HepG2 (cell line): ENCODE data around the gene REM2. TPM values are rescaled to one million over a fixed set of nuclear protein-coding genes. Genes with fewer than 3 reads are reported as not detected.

Experiments used
- ATAC-seq: fragments of 200-7000 bp; cut with Tn5 transposase; 3 replicates; pipeline ENCODE4 v1.9.1; 2020; ENCODE audit warnings: mild to moderate bottlenecking, moderate library complexity
- BruUV-seq: library from RNA; stranded (reverse); fragments of 400-500 nt; replicated peaks from 2 replicates; lab custom pipeline; 2021; lab: Mats Ljungman, UMichigan
- CTCF ChIA-PET: fragments of 300-600 bp; formaldehyde crosslinking; extraction: SDS; loops from one replicate; lab custom pipeline; 2021; ENCODE audit warnings: low total read pairs, inconsistent platforms, low intra/inter-chr PET ratio; lab: Yijun Ruan, JAX
- POLR2A ChIA-PET: fragments of 350-600 bp; sonication (Branson Sonifier 250); formaldehyde crosslinking; loops from one replicate; lab custom pipeline; 2020; ENCODE audit warnings: antibody characterized with exemption, inconsistent platforms; lab: Yijun Ruan, JAX
- DNase-seq: peaks from one replicate; pipeline ENCODE4 v3.0.0-alpha.2; 2015; ENCODE audit warnings: low spot score
- FAIRE-seq: peaks from 3 replicates; lab custom pipeline; 2011; peaks lifted over from hg19 to GRCh38; lab: Jason Lieb, UNC
- H2AFZ ChIP-seq: one replicate; pipeline ENCODE4 v1.6.1; 2011; ENCODE audit warnings: low read length, inconsistent platforms
- H3K27ac ChIP-seq: fragments of 300-600 bp; 3 replicates; pipeline ENCODE4 v1.8.0; 2011; ENCODE audit warnings: mixed run types, mild to moderate bottlenecking, mixed read lengths, low read length, inconsistent platforms; ENCODE audit not compliant: insufficient read depth; ENCODE audit errors: extremely low read length
- H3K27me3 ChIP-seq, 2 experiments: fragments of 200-600 bp in 1 of 2; 2 replicates in 1 of 2; 3 replicates in 1 of 2; pipeline versions ENCODE4 v1.6.0 to v1.8.0; 2011; ENCODE audit warnings: low read length in 2 of 2, mild to moderate bottlenecking in 2 of 2, moderate library complexity in 2 of 2, inconsistent platforms in 1 of 2; ENCODE audit not compliant: insufficient read depth in 2 of 2, control insufficient read depth in 1 of 2
- H3K36me3 ChIP-seq, 2 experiments: fragments of 200-600 bp in 1 of 2; replicated peaks in 1 of 2; 2 replicates in 1 of 2; 3 replicates in 1 of 2; pipeline versions ENCODE4 v1.5.1 to v1.8.0; 2011; ENCODE audit warnings: low read length in 2 of 2, inconsistent platforms in 1 of 2; ENCODE audit not compliant: insufficient read depth in 2 of 2, control insufficient read depth in 1 of 2
- H3K4me1 ChIP-seq: 2 replicates; pipeline ENCODE4 v1.5.1; 2012; ENCODE audit warnings: low read length, inconsistent platforms; ENCODE audit not compliant: insufficient read depth
- H3K4me2 ChIP-seq: 2 replicates; pipeline ENCODE4 v1.6.0; 2011; ENCODE audit warnings: low read depth, low read length, inconsistent platforms
- H3K4me3 ChIP-seq, 3 experiments: fragments of 200-600 bp in 1 of 3; sonication (generic), shearing (Covaris generic) in 1 of 3; replicated peaks in 1 of 3; 2 replicates each; pipeline ENCODE4 v1.5.1; 2011 to 2016; ENCODE audit warnings: low read length in 3 of 3, inconsistent platforms in 2 of 3, low read depth in 2 of 3, mild to moderate bottlenecking in 2 of 3, control low read depth in 1 of 3, mixed read lengths in 1 of 3; ENCODE audit not compliant: insufficient read depth in 1 of 3
- H3K79me2 ChIP-seq: one replicate; pipeline ENCODE4 v1.6.1; 2011; ENCODE audit warnings: low read length, inconsistent platforms; ENCODE audit not compliant: insufficient read depth
- H3K9ac ChIP-seq: 2 replicates; pipeline ENCODE4 v1.6.0; 2011; ENCODE audit warnings: mild to moderate bottlenecking, low read depth, low read length, inconsistent platforms; ENCODE audit not compliant: insufficient read depth
- H3K9me3 ChIP-seq: 2 replicates; pipeline ENCODE4 v1.5.1; 2012; ENCODE audit warnings: mild to moderate bottlenecking, low read length
- H4K20me1 ChIP-seq: 2 replicates; pipeline ENCODE4 v1.6.0; 2011; ENCODE audit warnings: inconsistent platforms, mild to moderate bottlenecking, low read length, moderate library complexity; ENCODE audit not compliant: insufficient read depth
- ARNTL ChIP-seq: sonication (generic); formaldehyde crosslinking; IDR thresholded peaks from 2 replicates; pipeline ENCODE4 v1.4.0; 2020; ENCODE audit warnings: mild to moderate bottlenecking, missing genetic modification reagents
- CENPBD1 ChIP-seq: sonication (generic); formaldehyde crosslinking; IDR thresholded peaks from 2 replicates; pipeline ENCODE4 v1.8.0; 2022; ENCODE audit warnings: missing genetic modification reagents, low read depth, mild to moderate bottlenecking, borderline replicate concordance
- DMTF1 ChIP-seq: sonication (generic); formaldehyde crosslinking; IDR thresholded peaks from 2 replicates; pipeline ENCODE4 v1.4.0; 2020; ENCODE audit warnings: mild to moderate bottlenecking, missing genetic modification reagents
- MATR3 ChIP-seq: sonication (generic); formaldehyde crosslinking; IDR thresholded peaks from 2 replicates; pipeline ENCODE4 v1.4.0; 2020; ENCODE audit warnings: missing genetic modification reagents
- MLXIP ChIP-seq: sonication (generic); formaldehyde crosslinking; IDR thresholded peaks from 2 replicates; pipeline ENCODE4 v1.9.0; 2021; ENCODE audit warnings: missing genetic modification reagents, borderline replicate concordance
- RBAK ChIP-seq: sonication (generic); formaldehyde crosslinking; IDR thresholded peaks from 2 replicates; pipeline ENCODE4 v1.5.1; 2020; ENCODE audit warnings: mild to moderate bottlenecking, missing genetic modification reagents
- SPEN ChIP-seq: sonication (generic); formaldehyde crosslinking; IDR thresholded peaks from 2 replicates; pipeline ENCODE4 v1.5.1; 2020; ENCODE audit warnings: low read depth, mild to moderate bottlenecking, missing genetic modification reagents
- SRSF4 ChIP-seq: fragments of 200-400 bp; formaldehyde crosslinking; IDR thresholded peaks from one replicate; pipeline ENCODE4 v1.6.1; 2018; ENCODE audit warnings: mild to moderate bottlenecking, low read depth, low read length, moderate library complexity; ENCODE audit not compliant: poor library complexity, severe bottlenecking
- ZFX ChIP-seq: sonication (generic); formaldehyde crosslinking; IDR thresholded peaks from 2 replicates; pipeline ENCODE4 v1.4.0; 2020; ENCODE audit warnings: mild to moderate bottlenecking, low read depth, missing genetic modification reagents, moderate library complexity
- ZNF121 ChIP-seq: sonication (generic); formaldehyde crosslinking; IDR thresholded peaks from 2 replicates; pipeline ENCODE4 v1.5.0; 2020; ENCODE audit warnings: mild to moderate bottlenecking, missing genetic modification reagents
- ZNF263 ChIP-seq: sonication (generic); formaldehyde crosslinking; IDR thresholded peaks from 2 replicates; pipeline ENCODE4 v1.4.0; 2020; ENCODE audit warnings: missing genetic modification reagents
- ZNF609 ChIP-seq: sonication (generic); formaldehyde crosslinking; IDR thresholded peaks from 2 replicates; pipeline ENCODE4 v1.4.0; 2020; ENCODE audit warnings: mild to moderate bottlenecking, missing genetic modification reagents, borderline replicate concordance
- ZNF781 ChIP-seq: sonication (generic); formaldehyde crosslinking; IDR thresholded peaks from 2 replicates; pipeline ENCODE4 v1.5.1; 2020; ENCODE audit warnings: borderline replicate concordance, mild to moderate bottlenecking, missing genetic modification reagents; ENCODE audit errors: not compliant biosample characterization
- WGBS: methylation state at CpG from one replicate; pipeline ENCODE4 v1.1.6; 2017; ENCODE audit warnings: low lambda C conversion rate; 5-methylcytosine and 5-hydroxymethylcytosine counted together
- in situ Hi-C: cut with HindIII; loops from 2 replicates; pipeline ENCODE4 v1.10.0; 2017; ENCODE audit warnings: low pct_unique_long_range_greater_than_20kb; ENCODE audit not compliant: extremely low pct_ligation_motif_present
- intact Hi-C: fragments of 100-400 bp; cut with micrococcal nuclease; formaldehyde crosslinking; loops from one replicate; pipeline ENCODE4 v1.10.0; 2022; ENCODE audit not compliant: unreplicated experiment
- polyA plus RNA-seq, 8 experiments: library from polyadenylated mRNA; depleted of rRNA in 3 of 8; stranded (reverse) in 7 of 8; unstranded in 1 of 8; fragments of >200 nt; fragmentation: Illumina TruSeq in 4 of 8; extraction: Trizol in 4 of 8; gene quantifications; 2 replicates each; pipeline versions ENCODE4 v1.2.1 to v1.2.3, GENCODE V29; 2011 to 2016; ENCODE audit warnings: low read depth in 4 of 8, missing spikeins in 1 of 8, mixed read lengths in 1 of 8; ENCODE audit not compliant: insufficient read depth in 1 of 8
- total RNA-seq, 5 experiments: library from RNA; depleted of rRNA; stranded (reverse); fragments of >200 nt; fragmentation: Illumina TruSeq; extraction: Trizol; gene quantifications; 2 replicates each; pipeline ENCODE4 v1.2.3, GENCODE V29; 2016; ENCODE audit warnings: low read depth in 1 of 5

REM2 gene
- total and polyA plus RNA-seq, 2 of the 13 experiments (the other 11 are each of a cell fraction or from before 2014, with no cell fraction given): 0.20 TPM; not detected in 1

- no TSS peak for BruUV-seq
- H3K27me3 ChIP-seq: peaks cover 0 to 1% of the 10 kb centered on the region in 2 experiments; a peak in 1 of 5 replicates
- peaks cover 7 to 8% of the 10 kb centered on the region in 2 experiments for H3K36me3 ChIP-seq
- intact Hi-C loops: no loop called here
- WGBS: 83% methylated on average over 6 of the region's 6 CpGs
- in situ Hi-C loops: no loop called here
- no peak for DNase-seq
- no peak overlapping the region for H3K9ac ChIP-seq
- no peaks in the 10 kb centered on the region for H3K79me2 ChIP-seq
- H3K4me1 ChIP-seq: peaks cover 41% of the 10 kb centered on the region
- H2AFZ ChIP-seq: no peak overlapping the region
- H3K9me3 ChIP-seq: no peaks in the 10 kb centered on the region
- no peak for FAIRE-seq
- peak; percentile 7 for ATAC-seq
- POLR2A ChIA-PET: interaction anchor here (1.5 to 3.7 kb wide), 6 partner anchors 8 to 1593 kb away, joined by 3 to 27 read pairs (median 10); partner anchors contain the start of genes LRP10, OXA1L and PRMT5
- no peak overlapping the region for H3K27ac ChIP-seq
- no peak overlapping the region for H3K4me2 ChIP-seq
- H4K20me1 ChIP-seq: no peaks in the 10 kb centered on the region
- no peak overlapping the region for H3K4me3 ChIP-seq
- CTCF ChIA-PET: no interaction called here
- TF ChIP-seq ZFX (CRISPR knock-in tag): 0 out of 2 replicates have a peak, but pooled peaks have one; percentile 40
- TF ChIP-seq ZNF263 (CRISPR knock-in tag): 0 out of 2 replicates have a peak, but pooled peaks have one; percentile 0
- no peak for TF ChIP-seq RBAK
- no peak for TF ChIP-seq SPEN (CRISPR knock-in tag)
- 0 out of 2 replicates have a peak, but pooled peaks have one; percentile 33 for TF ChIP-seq ARNTL
- 0 out of 2 replicates have a peak, but pooled peaks have one; percentile 60 for TF ChIP-seq MATR3 (CRISPR knock-in tag)
- peak; percentile 36; the same call in 1 of the 2 replicates for TF ChIP-seq ZNF609 (CRISPR knock-in tag)
- TF ChIP-seq SRSF4: no peak
- no peak for TF ChIP-seq MLXIP (CRISPR knock-in tag)
- TF ChIP-seq DMTF1 (CRISPR knock-in tag): peak; percentile 58; the same call in 1 of the 2 replicates
- no peak for TF ChIP-seq ZNF121 (CRISPR knock-in tag)
- TF ChIP-seq CENPBD1 (CRISPR knock-in tag): no peak
- TF ChIP-seq ZNF781: no peak
Observed at GRCh38 chr14:22838631-22839041, 44.4 kb upstream of the REM2 start.
